ENCODE results near the gene FOXJ1.
A peak's percentile ranks its signal among the peaks of the same experiment; 100 is the strongest.

FOXJ1 gene

GRCh38 chr17:76147211-76148014 is 6.4 kb upstream of the FOXJ1 start:
- TF ChIP-seq CTCF (IDR thresholded peaks at IDR 0.05; ENCODE audit: poor library complexity, severe bottlenecking) = peak; percentile 77
- H3K27ac ChIP-seq (ENCODE audit: poor library complexity, severe bottlenecking) = no peak overlapping the region
- no peaks in the 10 kb centered on the region for H3K36me3 ChIP-seq (ENCODE audit: low read depth)
- H3K9me3 ChIP-seq (ENCODE audit: severe bottlenecking) = no peaks in the 10 kb centered on the region
- H3K4me3 ChIP-seq (ENCODE audit: severe bottlenecking) = no peak overlapping the region
- DNase-seq (ENCODE audit: low spot score) = no peak
- no peaks in the 10 kb centered on the region for H3K27me3 ChIP-seq (ENCODE audit: insufficient read depth, poor library complexity, severe bottlenecking)
- ATAC-seq (ENCODE audit: low read depth) = no peak
- no peaks in the 10 kb centered on the region for H3K4me1 ChIP-seq (ENCODE audit: insufficient read depth, poor library complexity, severe bottlenecking)

- no peaks in the 10 kb centered on the region for H3K27me3 ChIP-seq (ENCODE audit: insufficient read depth, poor library complexity, severe bottlenecking)
- H3K9me3 ChIP-seq (ENCODE audit: severe bottlenecking) = no peaks in the 10 kb centered on the region
- no peak overlapping the region for H3K27ac ChIP-seq (ENCODE audit: poor library complexity, severe bottlenecking)
- no peak for ATAC-seq (ENCODE audit: low read depth)
- no peak for DNase-seq (ENCODE audit: low spot score)
- TF ChIP-seq CTCF (IDR thresholded peaks at IDR 0.05; ENCODE audit: poor library complexity, severe bottlenecking) = no peak
- H3K4me1 ChIP-seq (ENCODE audit: insufficient read depth, poor library complexity, severe bottlenecking) = no peaks in the 10 kb centered on the region
- no peak overlapping the region for H3K4me3 ChIP-seq (ENCODE audit: severe bottlenecking)
- no peaks in the 10 kb centered on the region for H3K36me3 ChIP-seq (ENCODE audit: low read depth)
These were observed 5.2 kb upstream of the FOXJ1 start for GRCh38 chr17:76146053-76146851.

- no peak for TF ChIP-seq CTCF (IDR thresholded peaks at IDR 0.05; ENCODE audit: poor library complexity, severe bottlenecking)
- peak; percentile 42 for DNase-seq (ENCODE audit: low spot score)
- Histone ChIP-seq H3K9me3 (ENCODE audit: severe bottlenecking) (no peaks in the 10 kb centered on the region), H3K4me3 (ENCODE audit: severe bottlenecking) (no peak overlapping the region), H3K36me3 (ENCODE audit: low read depth) (no peaks in the 10 kb centered on the region), H3K27me3 (ENCODE audit: insufficient read depth, poor library complexity, severe bottlenecking) (peaks cover 6% of the 10 kb centered on the region), H3K27ac (ENCODE audit: poor library complexity, severe bottlenecking) (no peak overlapping the region), H3K4me1 (ENCODE audit: insufficient read depth, poor library complexity, severe bottlenecking) (no peaks in the 10 kb centered on the region)
- no peak for ATAC-seq (ENCODE audit: low read depth)
These were observed 4.4 kb upstream of the FOXJ1 start for GRCh38 chr17:76145231-76146052.

- H3K27ac ChIP-seq (ENCODE audit: poor library complexity, severe bottlenecking) = no peak overlapping the region
- ATAC-seq (ENCODE audit: low read depth) (no peak), DNase-seq (ENCODE audit: low spot score) (peak; percentile 47)
- H3K27me3 ChIP-seq (ENCODE audit: insufficient read depth, poor library complexity, severe bottlenecking) = peaks cover 28% of the 10 kb centered on the region
- H3K9me3 ChIP-seq (ENCODE audit: severe bottlenecking) = no peaks in the 10 kb centered on the region
- H3K4me1 ChIP-seq (ENCODE audit: insufficient read depth, poor library complexity, severe bottlenecking) = no peaks in the 10 kb centered on the region
- H3K36me3 ChIP-seq (ENCODE audit: low read depth) = no peaks in the 10 kb centered on the region
- no peak overlapping the region for H3K4me3 ChIP-seq (ENCODE audit: severe bottlenecking)
- no peak for TF ChIP-seq CTCF (IDR thresholded peaks at IDR 0.05; ENCODE audit: poor library complexity, severe bottlenecking)
These were observed 1.6 kb upstream of the FOXJ1 start for GRCh38 chr17:76142585-76143041.

Data from RWPE2 (cell line).